HG02571 (cell line): ENCODE data around the gene RPTN.
"Not testable (repeated sequence)": the region's sequence is repeated elsewhere in the genome, so short reads cannot be mapped to it uniquely, and the experiment has no call there.

Experiments used
- ATAC-seq: cut with Tn5 transposase; IDR thresholded peaks from one replicate; pipeline ENCODE4 v1.9.1; 2021; ENCODE audit warnings: mild to moderate bottlenecking, moderate library complexity; ENCODE audit not compliant: unreplicated experiment

The RPTN gene

GRCh38 chr1:152165286-152166077 is 6.5 kb upstream of the RPTN start:
- ATAC-seq, result no peak

DNA sequence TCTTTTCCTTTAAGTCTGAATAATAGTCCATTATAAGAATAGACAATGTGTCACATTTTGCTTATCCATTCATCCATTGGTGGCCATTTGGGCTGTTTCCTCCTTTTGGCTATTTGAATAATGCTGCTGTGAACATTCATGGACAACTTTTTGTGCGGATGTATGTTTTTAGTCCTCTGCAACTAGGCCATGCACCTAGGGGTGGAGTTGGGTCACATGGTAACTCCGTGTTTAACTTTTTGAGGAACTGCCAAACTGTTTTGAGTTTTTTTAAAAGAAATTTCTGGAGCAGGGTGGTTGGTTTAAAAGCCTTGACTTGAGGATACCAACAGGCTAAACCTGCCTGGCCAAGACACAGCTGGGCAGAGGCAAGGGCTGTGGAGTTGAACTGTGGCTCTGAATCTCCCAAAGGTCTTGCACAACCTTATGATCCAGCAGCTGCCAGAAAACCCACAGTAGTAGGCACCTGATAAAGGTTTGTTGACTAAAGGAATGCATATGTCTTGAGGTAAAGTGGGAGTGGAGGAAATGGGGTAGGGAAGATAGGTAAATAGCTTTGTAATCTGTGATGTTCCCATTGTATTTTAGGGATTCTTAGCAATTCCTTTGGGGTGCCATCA is 5.6 kb upstream of the RPTN start:
- ATAC-seq, result no peak

- ATAC-seq, result no peak
Measured at GRCh38 chr1:152162792-152163463, 3.9 kb upstream of the RPTN start.

DNA sequence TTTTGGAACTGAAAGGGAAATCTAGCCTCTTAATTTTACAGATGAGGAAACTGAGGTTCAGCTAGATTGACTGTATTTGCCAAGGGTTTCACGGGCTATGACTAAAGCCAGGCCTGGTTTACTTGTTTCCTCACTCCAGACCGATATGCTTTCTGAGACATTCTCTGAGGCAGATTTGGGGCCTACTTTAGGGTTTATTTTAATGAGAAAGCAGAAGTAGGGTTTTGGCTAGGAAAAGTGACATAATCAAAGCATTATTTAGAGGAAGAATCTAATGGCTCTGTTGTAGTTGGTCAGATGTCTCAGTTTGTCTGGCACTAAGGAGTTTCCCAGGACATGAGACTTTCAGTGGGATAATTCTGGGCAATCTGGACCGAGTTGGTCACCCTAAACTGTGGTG is 1.5 kb upstream of the RPTN start:
- no peak for ATAC-seq

- no peak for ATAC-seq
Measured at GRCh38 chr1:152153996-152154395, 5.0 kb downstream of the RPTN start.

DNA sequence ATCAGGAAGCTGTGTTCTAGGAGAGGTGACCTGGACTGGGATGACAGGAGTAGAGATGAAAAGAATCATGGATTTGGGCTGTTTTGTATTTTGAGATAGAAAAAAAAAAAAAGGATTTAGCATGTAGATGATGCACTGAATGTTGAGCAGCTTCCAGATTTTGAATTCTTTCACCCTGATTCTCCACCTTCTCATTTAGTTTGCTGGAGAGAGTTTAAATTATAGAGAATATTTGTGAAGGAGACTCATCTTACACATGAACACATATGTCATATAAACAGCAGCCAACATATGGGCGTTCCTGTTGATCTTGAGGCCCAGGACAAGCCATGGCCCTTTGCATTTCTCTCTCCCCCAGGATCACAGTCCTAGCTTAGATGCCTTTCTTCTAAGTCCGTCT is 7.4 kb downstream of the RPTN start:
- no peak for ATAC-seq

GRCh38 chr1:152148981-152149380 is 10.0 kb downstream of the RPTN start:
- no peak for ATAC-seq

DNA sequence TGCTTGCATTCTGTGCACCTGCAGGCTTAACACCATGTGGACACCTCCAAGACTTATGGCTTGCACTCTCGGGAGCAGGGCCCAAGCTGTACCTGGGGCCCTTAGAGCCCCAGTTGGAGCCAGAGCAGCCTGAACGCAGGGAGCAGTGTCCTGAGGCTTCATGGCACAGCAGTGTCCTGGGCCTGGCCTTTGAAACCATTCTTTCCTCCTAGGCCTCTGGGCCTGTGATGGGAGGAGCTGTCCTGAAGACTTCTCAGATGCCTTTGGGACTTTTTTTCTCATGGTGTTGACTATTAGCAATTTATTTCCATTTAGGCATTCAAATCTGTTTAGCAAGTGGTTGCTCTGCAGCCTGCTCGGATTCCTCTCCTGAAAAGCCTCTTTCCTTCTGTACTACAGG is 11.0 kb downstream of the RPTN start:
- no peak for ATAC-seq

- no peak for ATAC-seq
Measured at GRCh38 chr1:152145769-152146168, 13.3 kb downstream of the RPTN start.

DNA sequence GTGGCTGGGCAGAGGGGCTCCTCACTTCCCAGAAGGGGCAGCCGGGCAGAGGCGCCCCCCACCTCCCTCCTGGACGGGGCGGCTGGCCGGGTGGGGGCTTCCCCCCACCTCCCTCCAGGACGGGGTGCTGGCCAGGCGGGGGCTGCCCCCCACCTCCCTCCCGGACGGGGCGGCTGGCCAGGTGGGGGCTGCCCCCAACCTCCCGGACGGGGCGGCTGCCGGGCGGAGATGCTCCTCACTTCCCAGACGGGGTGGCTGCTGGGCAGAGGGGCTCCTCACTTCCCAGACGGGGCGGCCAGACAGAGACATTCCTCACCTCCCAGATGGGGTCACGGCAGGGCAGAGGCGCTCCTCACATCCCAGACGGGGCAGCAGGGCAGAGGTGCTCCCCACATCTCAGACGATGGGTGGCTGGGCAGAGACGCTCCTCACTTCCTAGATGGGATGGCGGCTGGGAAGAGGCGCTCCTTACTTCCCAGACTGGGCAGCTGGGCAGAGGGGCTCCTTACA is 14.3 kb downstream of the RPTN start:
- not testable (repeated sequence) for ATAC-seq

DNA sequence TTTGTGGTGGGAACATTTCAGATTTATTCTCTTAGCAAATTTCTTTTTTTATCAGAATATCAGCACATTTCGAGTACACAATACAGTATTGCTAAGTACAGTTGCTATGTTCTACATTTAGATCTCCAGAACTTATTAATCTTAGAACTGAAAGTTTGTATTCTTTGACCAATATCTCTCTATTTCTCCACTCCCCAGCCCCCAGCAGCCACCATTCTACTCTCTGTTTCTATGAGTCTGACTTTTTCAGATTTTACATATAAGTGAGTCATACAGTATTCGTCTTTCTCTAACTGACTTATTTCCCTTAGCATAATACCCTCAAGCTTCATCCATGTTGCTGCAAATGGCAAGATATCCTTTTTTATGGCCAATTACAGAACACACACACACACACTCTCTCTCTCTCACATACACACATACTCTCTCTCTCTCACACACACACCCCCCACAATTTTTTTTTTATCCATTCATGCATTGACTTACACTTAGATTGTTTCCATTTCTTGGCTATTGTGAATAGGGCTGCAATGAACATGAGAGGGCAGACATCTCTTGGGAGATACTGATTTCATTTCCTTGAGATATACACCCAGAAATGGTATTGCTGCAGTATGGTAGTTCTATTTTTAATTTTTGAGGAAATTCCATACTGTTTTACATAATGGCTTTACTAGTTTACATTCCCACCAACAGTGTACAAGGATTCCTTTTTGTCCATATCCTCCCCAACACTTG is 15.7 kb downstream of the RPTN start:
- ATAC-seq, result no peak

- no peak for ATAC-seq
Measured at GRCh38 chr1:152141971-152142584, 16.9 kb downstream of the RPTN start.

DNA sequence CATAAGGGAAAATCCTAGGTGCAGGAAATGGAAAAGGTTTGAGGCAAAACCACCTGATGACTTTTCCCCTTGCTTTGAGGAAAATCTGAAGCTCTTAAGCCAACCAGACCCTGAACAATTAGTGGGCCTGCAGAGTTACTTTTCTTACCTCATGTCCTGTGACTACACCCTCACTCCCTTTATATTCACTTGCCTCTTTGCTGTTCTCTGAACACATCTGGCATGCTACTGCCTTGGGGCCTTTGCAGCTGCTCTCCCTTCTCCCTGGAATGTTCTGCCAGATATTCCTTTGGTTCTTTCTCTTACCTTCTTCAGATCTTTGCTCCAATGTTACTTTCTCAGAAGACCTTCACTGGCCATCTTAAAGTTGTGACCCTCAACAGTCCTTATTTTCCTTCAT is 21.8 kb downstream of the RPTN start:
- no peak for ATAC-seq

- ATAC-seq, result no peak
Measured at GRCh38 chr1:152130186-152130585, 28.8 kb downstream of the RPTN start.

DNA sequence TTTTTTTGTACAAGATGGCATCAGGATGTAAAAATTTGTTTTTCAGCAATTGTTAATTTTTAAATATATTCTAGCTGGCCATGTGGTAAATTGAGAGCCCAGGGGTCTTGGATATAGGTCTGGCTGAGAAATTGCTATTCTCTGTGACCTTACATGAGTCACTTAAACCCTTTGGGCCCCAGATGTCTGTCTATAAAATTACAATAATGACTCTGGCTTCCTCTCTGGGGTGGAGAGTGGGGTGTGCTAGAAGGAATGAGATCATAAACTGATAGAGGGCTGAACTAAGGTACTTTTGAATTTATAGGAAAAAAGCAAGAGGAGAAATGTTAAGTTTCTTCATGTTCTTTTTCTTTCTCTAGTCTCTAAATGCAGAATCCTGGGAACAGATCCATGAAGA is 31.4 kb downstream of the RPTN start:
- ATAC-seq, result no peak

DNA sequence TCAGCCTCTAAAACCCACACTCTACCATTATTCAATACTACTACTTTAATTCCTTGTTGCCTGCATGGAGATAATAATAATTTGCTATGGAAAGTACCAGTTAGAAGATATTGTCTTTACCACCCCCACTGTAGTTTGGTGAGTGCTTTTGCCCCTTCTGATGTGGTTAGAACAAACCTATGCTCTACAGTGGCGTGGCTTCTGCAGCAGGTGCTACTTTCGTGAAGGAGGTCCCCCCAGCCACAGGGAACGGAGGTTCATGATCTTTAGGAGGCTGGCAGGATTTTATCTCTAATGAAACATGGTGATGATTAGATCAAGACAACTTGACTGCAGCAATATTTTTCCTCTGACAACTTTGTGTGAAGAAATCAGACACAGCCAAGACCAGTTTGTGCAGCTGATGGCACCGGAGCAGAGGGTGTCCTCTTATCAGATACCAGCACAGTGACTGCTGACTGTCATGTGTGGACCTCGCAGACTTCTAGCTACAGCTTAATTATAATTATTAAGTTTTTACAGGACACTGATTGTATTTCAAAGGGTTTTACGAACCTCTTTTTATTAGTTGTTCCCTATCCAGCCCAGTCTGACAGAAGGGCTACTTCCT is 33.1 kb downstream of the RPTN start:
- no peak for ATAC-seq

DNA sequence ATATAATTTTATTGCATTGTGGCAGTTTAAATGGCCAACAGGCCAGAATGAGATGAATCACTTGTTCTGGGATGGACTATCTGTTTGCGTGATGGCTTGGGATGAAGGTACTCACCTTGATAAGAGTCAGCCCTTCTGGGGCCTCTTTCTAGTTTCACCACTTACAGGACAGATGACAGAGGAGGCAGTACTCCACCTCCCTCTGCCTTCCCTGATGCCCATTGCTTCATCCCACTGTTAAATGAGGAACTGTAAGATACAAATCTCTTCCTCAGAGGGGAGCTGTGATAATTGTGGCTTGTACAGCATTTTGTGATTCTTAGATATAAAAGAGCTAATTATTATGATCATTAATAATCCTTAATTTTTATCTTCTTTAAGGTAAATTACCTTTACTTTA is 40.1 kb downstream of the RPTN start:
- ATAC-seq, result no peak

DNA sequence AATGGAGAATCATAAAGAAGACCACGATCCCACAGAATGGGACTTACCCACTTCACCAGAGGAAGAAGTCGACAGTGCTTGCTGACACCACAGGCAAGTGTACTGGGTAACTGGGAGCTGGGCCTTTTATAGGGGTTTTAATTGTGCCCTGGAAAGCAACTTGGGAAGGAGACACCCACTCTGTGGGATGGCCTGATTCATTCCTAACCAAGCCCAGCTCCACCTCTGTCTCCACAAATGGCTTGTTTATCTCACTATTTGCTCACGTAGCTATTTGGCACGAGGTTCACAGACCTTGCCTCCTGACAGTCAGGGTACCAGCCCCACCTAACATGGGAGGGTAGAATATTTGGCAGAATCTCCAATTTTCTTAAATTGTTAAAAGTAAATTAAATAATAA is 43.7 kb downstream of the RPTN start, which contains the start of gene TCHH:
Gene TCHH (minus strand): TSS at position 101 of the 400 bp plus-strand sequence. CDS start 1,364 bp downstream, outside the sequence.
- ATAC-seq, result no peak

DNA sequence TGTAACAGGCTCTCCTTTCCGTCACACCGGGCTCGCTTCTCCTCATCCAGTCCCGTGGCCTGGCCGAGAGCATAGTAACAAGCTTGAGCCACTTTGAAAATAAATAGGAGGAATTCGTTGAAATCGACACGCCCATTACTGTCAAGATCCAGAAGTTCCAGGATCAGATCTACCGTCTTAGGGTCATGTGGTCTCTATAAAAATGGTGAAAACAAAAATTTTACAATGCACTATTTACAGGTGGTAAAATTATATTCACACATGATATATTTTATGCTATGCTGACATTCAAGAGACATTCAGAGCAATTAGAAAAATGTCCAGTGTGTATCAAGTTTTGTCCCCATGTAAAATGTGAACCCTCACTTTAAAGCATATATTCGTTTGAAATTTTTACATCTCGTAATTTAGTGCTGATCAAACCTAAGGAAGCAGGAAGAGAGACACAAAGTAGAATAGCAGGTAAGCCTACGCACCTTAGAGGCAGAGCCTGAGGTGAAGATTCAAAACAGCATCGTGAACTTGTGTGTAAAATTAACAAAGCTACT is 46.1 kb downstream of the RPTN start:
- no peak for ATAC-seq
